HG03432 (cell line): Measurements from ENCODE around the gene NFATC2IP.

Experiments
- ATAC-seq: cut with Tn5 transposase; IDR thresholded peaks from one replicate; pipeline ENCODE4 v1.9.1; 2021; ENCODE audit warnings: mild to moderate bottlenecking, moderate library complexity; ENCODE audit not compliant: unreplicated experiment

NFATC2IP gene

GRCh38 chr16:28950648-28951409 is at the start of gene NFATC2IP:
Gene NFATC2IP, plus strand, starts transcription at chr16:28950937. Its CDS starts 75 bp downstream, at chr16:28951012.
- ATAC-seq = peak; percentile 89

- no peak for ATAC-seq
These were observed 48.9 kb upstream of the NFATC2IP start for GRCh38 chr16:28901862-28902261.

DNA sequence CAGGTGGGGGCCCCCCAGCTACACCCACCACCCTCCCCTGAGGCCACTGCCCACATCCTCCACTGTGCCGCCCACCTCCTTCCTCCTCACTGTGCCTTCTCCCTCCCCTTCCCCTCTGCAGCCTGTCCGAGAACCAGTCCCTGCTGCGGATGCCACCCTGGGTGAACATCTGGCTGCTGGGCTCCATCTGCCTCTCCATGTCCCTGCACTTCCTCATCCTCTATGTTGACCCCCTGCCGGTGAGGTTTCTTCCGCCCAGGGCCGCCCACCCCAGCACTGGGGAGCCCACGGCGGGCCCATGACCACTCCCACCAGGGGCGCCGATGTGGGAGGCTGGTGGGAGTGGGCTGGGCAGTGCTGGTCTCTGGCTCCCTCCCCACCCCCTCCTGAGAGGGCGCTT is 47.8 kb upstream of the NFATC2IP start:
- ATAC-seq = no peak

GRCh38 chr16:28903344-28904042 is 47.2 kb upstream of the NFATC2IP start:
- no peak for ATAC-seq

DNA sequence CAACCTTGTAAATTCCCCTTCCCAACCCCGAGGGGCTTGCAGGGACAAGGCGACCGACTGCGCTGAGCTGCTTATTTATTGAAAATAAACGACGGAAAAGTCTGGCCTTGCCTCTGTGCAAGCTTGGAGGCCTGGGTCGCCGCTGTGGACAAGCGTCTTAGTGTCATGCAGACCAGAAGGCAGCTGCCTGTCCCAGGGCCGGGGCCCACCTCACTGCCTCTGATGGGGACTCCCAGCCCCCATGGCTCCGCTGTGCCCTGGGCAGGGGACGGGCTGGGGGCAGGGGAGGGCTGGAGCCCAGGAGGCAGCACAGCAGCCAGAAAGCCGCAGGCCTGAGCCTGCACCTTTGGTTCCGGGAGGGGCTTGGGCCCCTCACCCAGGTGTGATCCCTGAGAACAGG is 46.4 kb upstream of the NFATC2IP start:
- no peak for ATAC-seq

DNA sequence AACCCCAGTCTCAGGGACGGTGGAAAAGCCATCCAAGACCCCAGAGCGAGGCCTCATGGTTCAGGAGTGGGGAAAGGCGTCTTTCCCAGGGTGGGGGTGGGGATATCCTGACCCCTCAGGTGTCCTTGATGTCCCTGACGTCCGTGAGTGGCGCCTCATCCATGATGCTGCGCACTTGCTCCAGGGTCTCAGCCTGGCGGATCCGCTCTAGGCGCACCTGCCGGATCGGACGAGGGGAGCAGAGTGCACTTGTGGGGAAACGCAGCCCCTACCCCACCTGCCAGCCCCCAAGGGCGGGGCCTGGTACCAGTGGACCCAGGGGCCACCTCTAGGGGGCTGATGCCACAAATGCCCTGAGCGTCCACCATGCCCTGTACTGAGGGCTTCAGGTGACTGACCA is 45.9 kb upstream of the NFATC2IP start:
- no peak for ATAC-seq

DNA sequence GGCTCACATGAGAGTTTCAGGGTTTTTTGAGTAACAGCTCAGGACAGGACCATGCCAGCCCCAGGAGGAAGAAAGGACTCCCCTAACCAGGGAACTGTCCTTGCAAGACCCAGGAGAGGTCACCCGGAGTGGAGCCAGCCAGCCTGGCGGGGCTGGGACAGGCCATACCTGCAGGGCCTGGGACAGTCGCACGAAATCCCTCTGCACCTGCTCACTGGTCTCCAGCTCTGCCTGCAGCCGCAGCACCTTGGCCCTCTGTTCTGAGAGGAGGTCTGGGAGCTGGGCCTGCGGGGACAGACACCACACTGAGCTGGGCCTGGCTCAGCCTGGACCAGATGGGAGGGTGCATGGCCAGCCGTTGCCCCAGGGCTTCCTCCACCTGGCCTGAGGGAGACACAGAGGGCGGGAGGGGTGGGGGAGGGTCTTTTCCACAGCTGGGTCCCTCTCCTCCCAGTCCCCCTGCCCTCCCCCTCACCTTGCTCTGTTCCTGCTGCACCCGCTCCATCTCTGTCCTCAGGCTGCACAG is 45.4 kb upstream of the NFATC2IP start:
- no peak for ATAC-seq

- ATAC-seq = no peak
These were observed 44.9 kb upstream of the NFATC2IP start for GRCh38 chr16:28905800-28906372.

DNA sequence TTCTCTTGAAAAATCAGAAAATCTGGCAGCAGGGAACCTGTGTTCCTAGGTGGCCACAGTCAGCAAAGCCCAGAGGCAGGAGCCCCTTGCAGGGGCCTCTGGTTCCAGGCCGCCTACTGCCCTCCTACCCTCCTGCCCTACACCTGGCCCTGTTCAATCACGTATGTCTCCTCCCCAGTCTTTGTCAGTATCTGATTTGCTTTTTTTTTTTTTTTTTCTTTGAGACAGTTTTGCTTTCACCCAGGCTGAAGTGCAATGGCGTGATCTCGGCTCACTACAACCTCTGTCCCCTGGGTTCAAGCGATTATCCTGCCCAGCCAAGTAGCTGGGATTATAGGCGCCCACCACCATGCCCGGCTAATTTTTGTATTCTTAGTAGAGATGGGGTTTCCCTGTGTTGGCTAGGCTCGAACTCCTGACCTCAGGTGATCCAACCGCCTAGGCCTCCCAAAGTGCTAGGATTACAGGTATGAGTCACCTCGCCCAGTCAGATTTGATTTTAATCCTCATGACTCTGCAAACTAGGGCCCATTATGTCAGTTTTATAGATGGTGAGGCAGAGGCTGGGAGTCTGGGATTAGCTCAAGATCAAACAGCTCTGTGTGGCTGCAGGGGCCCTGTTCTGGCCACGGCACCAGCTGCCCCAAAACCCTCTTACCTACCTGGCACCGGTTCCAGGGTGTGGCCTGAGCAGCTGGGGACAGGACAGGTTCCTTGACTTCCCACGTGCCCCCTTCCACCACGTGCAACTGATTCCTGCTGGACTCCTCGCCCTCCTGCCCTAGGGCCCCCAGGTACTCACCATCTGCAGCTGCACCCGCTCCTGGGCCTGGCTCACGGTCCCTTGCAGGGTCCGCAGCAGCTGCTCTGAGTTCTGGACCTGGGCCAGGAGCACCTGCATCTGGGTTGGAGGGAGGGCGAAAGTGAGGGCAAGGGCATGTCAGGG is 40.4 kb upstream of the NFATC2IP start:
- ATAC-seq = no peak

- ATAC-seq = no peak
These were observed 38.2 kb upstream of the NFATC2IP start for GRCh38 chr16:28912558-28912957.

- no peak for ATAC-seq
These were observed 36.6 kb upstream of the NFATC2IP start for GRCh38 chr16:28913946-28914724.

DNA sequence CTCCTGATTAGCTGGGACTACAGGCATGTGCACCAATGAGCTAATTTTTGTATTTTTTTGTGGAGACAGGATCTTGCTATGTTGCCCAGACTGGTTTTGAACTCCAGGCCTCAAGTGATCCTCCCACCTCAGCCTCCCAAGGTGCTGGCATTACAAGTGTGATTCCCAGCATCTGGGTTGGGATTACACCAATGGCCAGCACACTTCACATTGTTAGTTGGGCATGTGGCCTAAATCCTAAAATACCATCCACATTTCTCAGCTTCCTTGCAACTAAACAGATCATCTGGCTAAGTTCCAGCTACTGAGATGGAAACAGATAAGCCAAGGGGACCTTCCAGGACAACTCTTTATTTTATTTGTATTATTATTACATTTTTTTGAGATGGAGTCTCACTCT is 35.6 kb upstream of the NFATC2IP start:
- no peak for ATAC-seq

DNA sequence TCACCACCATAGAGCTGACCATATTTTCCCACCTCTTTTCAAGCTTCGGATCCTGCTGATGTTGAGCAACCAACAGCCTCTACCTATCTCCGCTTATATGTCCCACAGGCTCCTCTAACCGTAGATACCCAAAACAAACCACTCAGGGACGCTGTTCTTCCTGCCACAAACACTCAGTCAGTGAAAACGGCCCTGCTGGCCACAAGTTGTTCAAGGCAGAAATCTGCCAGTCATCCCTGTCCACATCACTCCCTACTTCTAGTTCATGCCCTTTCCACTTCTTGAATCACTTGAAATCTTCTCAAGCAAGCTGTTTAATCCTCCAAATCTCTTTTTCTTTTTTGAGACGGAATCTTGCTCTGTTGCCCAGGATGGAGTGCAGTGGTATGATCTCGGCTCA is 33.6 kb upstream of the NFATC2IP start:
- no peak for ATAC-seq

DNA sequence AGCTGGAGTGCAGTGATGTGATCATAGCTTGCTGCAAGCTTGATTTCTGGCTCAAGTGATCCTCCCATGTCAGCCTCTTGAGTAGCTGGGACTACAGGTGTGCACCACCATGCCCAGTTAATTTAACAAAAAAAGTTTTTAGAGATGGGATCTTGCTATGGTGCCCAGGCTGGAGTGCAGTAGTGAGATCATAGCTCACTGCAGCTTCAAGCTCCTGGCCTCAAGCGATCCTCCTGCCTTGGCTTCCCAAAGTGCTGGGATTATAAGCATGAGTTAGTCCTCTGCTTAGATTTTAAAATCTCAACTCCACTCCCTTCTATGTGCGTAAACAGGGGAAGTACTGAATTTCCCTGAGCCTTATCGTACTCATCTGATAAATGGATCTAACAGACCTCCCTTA is 32.0 kb upstream of the NFATC2IP start:
- no peak for ATAC-seq

DNA sequence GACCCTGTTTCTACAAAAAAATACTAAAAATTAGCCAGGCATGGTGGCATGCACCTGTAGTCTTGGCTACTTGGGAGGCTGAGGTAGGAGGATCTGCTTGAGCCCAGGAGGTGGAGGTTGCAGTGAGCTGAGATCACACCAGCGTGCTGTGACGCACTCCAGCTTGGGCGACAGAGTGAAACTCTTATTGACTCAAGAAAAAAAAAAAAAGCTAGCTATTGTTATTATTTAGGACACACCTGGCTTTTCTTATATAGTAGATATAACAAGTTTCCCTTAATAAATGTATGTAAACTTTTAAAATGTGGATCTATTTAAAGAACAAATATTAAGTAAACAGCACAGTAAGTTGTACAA is 27.5 kb upstream of the NFATC2IP start:
- ATAC-seq = no peak

GRCh38 chr16:28923652-28924398 is 26.9 kb upstream of the NFATC2IP start:
- peak; percentile 56 for ATAC-seq

- ATAC-seq = no peak
These were observed 26.4 kb upstream of the NFATC2IP start for GRCh38 chr16:28924399-28924761.

- ATAC-seq = peak; percentile 64
These were observed 25.9 kb upstream of the NFATC2IP start, which contains the start of gene RABEP2 for GRCh38 chr16:28924762-28925385. Gene RABEP2, minus strand, starts transcription at chr16:28925238. Its CDS starts 75 bp downstream, at chr16:28925163.
